Measurements from ENCODE around the gene NDUFS4. TPM values are rescaled to one million over a fixed set of nuclear protein-coding genes. Genes with fewer than 3 reads are reported as not detected.
A peak's percentile ranks its signal among the peaks of the same experiment; 100 is the strongest.

NDUFS4 gene
- total RNA-seq, 1 experiment from 2014 or later = 112 TPM

DNA sequence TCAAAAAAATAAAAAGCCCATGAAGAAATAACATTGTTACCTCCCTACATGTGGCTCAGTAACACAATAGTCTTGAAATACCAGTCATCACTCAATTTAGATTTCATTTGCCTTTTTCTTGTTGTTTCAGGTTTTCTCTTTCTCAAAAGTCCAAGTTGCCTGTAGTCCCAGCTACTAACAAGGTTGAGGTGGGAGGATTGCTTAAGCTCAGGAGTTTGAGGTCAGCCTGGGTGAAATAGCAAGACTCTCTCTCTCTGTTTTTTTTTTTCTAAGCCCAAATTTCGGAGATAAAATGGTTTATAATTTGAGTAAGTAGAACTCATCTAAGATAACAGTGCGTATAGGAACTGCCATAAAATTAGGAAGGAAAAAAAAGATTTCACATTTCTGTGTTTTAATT, 17.5 kb upstream of the NDUFS4 start:
- no peak for DNase-seq (ENCODE audit: low spot score)
- BruUV-seq (replicated peaks) = no TSS peak
- TF ChIP-seq, protein P1, sequence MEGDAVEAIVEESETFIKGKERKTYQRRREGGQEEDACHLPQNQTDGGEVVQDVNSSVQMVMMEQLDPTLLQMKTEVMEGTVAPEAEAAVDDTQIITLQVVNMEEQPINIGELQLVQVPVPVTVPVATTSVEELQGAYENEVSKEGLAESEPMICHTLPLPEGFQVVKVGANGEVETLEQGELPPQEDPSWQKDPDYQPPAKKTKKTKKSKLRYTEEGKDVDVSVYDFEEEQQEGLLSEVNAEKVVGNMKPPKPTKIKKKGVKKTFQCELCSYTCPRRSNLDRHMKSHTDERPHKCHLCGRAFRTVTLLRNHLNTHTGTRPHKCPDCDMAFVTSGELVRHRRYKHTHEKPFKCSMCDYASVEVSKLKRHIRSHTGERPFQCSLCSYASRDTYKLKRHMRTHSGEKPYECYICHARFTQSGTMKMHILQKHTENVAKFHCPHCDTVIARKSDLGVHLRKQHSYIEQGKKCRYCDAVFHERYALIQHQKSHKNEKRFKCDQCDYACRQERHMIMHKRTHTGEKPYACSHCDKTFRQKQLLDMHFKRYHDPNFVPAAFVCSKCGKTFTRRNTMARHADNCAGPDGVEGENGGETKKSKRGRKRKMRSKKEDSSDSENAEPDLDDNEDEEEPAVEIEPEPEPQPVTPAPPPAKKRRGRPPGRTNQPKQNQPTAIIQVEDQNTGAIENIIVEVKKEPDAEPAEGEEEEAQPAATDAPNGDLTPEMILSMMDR (conservative IDR thresholded peaks at IDR 0.05; ENCODE audit: low read depth, low read length) = no peak
- TF ChIP-seq EZH2 (IDR thresholded peaks at IDR 0.05; ENCODE audit: borderline replicate concordance, low read depth, low read length, poor library complexity, severe bottlenecking) = no peak
- Histone ChIP-seq H3K9me3 (ENCODE audit: low read depth, low read length, poor library complexity, severe bottlenecking) (no peaks in the 10 kb centered on the region), H3K4me3 (ENCODE audit: low read depth, low read length, poor library complexity, severe bottlenecking) (no peak overlapping the region), H3K4me1 (ENCODE audit: insufficient read depth, low read length, poor library complexity, severe bottlenecking) (no peaks in the 10 kb centered on the region), H3K27me3 (replicated peaks; ENCODE audit: insufficient read depth, low read depth, low read length, poor library complexity) (no peaks in the 10 kb centered on the region), H3K27ac (ENCODE audit: low read depth, low read length, poor library complexity, severe bottlenecking) (no peak overlapping the region), H3K36me3 (ENCODE audit: insufficient read depth, low read length, poor library complexity, severe bottlenecking) (no peaks in the 10 kb centered on the region)
- intact Hi-C loops (cut with micrococcal nuclease; ENCODE audit: unreplicated experiment) = no loop called here
- CTCF ChIA-PET = no interaction called here
- POLR2A ChIA-PET (ENCODE audit: low non-redundant PET) = no interaction called here

- ChIA-PET POLR2A (ENCODE audit: low non-redundant PET) (no interaction called here), CTCF (no interaction called here)
- H3K27me3 ChIP-seq (replicated peaks; ENCODE audit: insufficient read depth, low read depth, low read length, poor library complexity) = no peaks in the 10 kb centered on the region
- intact Hi-C loops (cut with micrococcal nuclease; ENCODE audit: unreplicated experiment) = no loop called here
- no peaks in the 10 kb centered on the region for H3K9me3 ChIP-seq (ENCODE audit: low read depth, low read length, poor library complexity, severe bottlenecking)
- no peak for DNase-seq (ENCODE audit: low spot score)
- no peaks in the 10 kb centered on the region for H3K36me3 ChIP-seq (ENCODE audit: insufficient read depth, low read length, poor library complexity, severe bottlenecking)
- BruUV-seq (replicated peaks) = no TSS peak
- H3K27ac ChIP-seq (ENCODE audit: low read depth, low read length, poor library complexity, severe bottlenecking) = no peak overlapping the region
- H3K4me3 ChIP-seq (ENCODE audit: low read depth, low read length, poor library complexity, severe bottlenecking) = no peak overlapping the region
- TF ChIP-seq, protein P1 (conservative IDR thresholded peaks at IDR 0.05; ENCODE audit: low read depth, low read length) = no peak
- TF ChIP-seq EZH2 (IDR thresholded peaks at IDR 0.05; ENCODE audit: borderline replicate concordance, low read depth, low read length, poor library complexity, severe bottlenecking) = no peak
- no peaks in the 10 kb centered on the region for H3K4me1 ChIP-seq (ENCODE audit: insufficient read depth, low read length, poor library complexity, severe bottlenecking)
Measured at GRCh38 chr5:53543401-53543800, 17.0 kb upstream of the NDUFS4 start.

DNA sequence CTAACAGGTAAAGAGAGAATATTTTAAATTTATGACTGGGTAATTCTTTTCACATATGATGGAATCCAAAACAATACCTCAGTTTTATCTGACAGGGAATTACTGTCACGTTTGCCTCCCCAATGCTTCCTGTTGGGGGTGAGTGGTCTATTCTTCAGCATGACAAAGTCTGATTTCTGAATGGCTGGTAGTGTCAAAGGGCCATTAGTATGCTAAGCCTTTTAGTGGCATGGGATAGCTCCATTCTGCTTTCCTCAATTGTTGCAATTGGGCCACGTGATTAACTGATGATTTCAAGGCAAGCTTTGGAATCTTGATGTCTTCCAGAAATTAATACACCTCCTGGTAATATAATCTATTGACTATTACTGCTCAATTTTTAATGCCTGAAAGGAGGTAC, 14.7 kb upstream of the NDUFS4 start:
- no TSS peak for BruUV-seq (replicated peaks)
- Histone ChIP-seq H3K4me1 (ENCODE audit: insufficient read depth, low read length, poor library complexity, severe bottlenecking) (no peaks in the 10 kb centered on the region), H3K9me3 (ENCODE audit: low read depth, low read length, poor library complexity, severe bottlenecking) (no peaks in the 10 kb centered on the region), H3K4me3 (ENCODE audit: low read depth, low read length, poor library complexity, severe bottlenecking) (no peak overlapping the region), H3K36me3 (ENCODE audit: insufficient read depth, low read length, poor library complexity, severe bottlenecking) (no peaks in the 10 kb centered on the region), H3K27ac (ENCODE audit: low read depth, low read length, poor library complexity, severe bottlenecking) (no peak overlapping the region), H3K27me3 (replicated peaks; ENCODE audit: insufficient read depth, low read depth, low read length, poor library complexity) (no peaks in the 10 kb centered on the region)
- POLR2A ChIA-PET (ENCODE audit: low non-redundant PET) = no interaction called here
- intact Hi-C loops (cut with micrococcal nuclease; ENCODE audit: unreplicated experiment) = no loop called here
- CTCF ChIA-PET = no interaction called here
- DNase-seq (ENCODE audit: low spot score) = peak; percentile 32
- TF ChIP-seq, protein P1 (conservative IDR thresholded peaks at IDR 0.05; ENCODE audit: low read depth, low read length) = no peak
- TF ChIP-seq EZH2 (IDR thresholded peaks at IDR 0.05; ENCODE audit: borderline replicate concordance, low read depth, low read length, poor library complexity, severe bottlenecking) = no peak

Measured in A673 (cell line).